ENCODE measurements around the gene NIPAL3.

GRCh38 chr1:24440436-24440835 is 24.8 kb downstream of the NIPAL3 start:
- TF ChIP-seq MAX (CRISPR knock-in tag; IDR thresholded peaks at IDR 0.05): no peak
- no peak for TF ChIP-seq CTCF (IDR thresholded peaks at IDR 0.05)
- no peak for TF ChIP-seq CBFB (CRISPR knock-in tag; IDR thresholded peaks at IDR 0.05; ENCODE audit: low read depth)
- no peak for TF ChIP-seq ZBTB43 (CRISPR knock-in tag; IDR thresholded peaks at IDR 0.05)
- no peak for TF ChIP-seq CREB1 (CRISPR knock-in tag; IDR thresholded peaks at IDR 0.05)
- no peak for TF ChIP-seq NR3C1 (CRISPR knock-in tag; conservative IDR thresholded peaks at IDR 0.05; ENCODE audit: low read depth)
- TF ChIP-seq ETV6 (CRISPR knock-in tag; IDR thresholded peaks at IDR 0.05): no peak
- no peak for TF ChIP-seq E2F1 (CRISPR knock-in tag; IDR thresholded peaks at IDR 0.05)
- TF ChIP-seq RELA (CRISPR knock-in tag; IDR thresholded peaks at IDR 0.05; ENCODE audit: borderline replicate concordance): no peak
- TF ChIP-seq ZNF512 (CRISPR knock-in tag; IDR thresholded peaks at IDR 0.05; ENCODE audit: borderline replicate concordance): no peak
- no peak for TF ChIP-seq TEAD4 (CRISPR knock-in tag; IDR thresholded peaks at IDR 0.05)
- TF ChIP-seq USF1 (CRISPR knock-in tag; IDR thresholded peaks at IDR 0.05): no peak
